Activated CD4-positive, alpha-beta T cell treated with anti-CD3 and anti-CD28 coated beads, Interleukin-2, amount 50 U/mL, for 16 hours (primary cell): ENCODE data around the gene SLC39A6.
"Not testable (repeated sequence)": the region's sequence is repeated elsewhere in the genome, so short reads cannot be mapped to it uniquely, and the experiment has no call there.

Source experiments
- DNase-seq: peaks from one replicate; pipeline ENCODE4 v3.0.0-alpha.2; 2020

Gene SLC39A6

GRCh38 chr18:36129300-36130038, at the start of gene SLC39A6, which contains the start of gene ELP2:
Gene SLC39A6 (minus strand): TSS chr18:36129340. CDS start chr18:36127007, 2,333 bp downstream.
Gene ELP2 (plus strand): TSS chr18:36129899. CDS start chr18:36129934, 35 bp downstream.
- peak; percentile 95 for DNase-seq

- DNase-seq = no peak
Measured at GRCh38 chr18:36177913-36178312, 48.8 kb upstream of the SLC39A6 start.

GRCh38 chr18:36176711-36177110, 47.6 kb upstream of the SLC39A6 start:
- peak; percentile 16 for DNase-seq

GRCh38 chr18:36176177-36176584, 47.0 kb upstream of the SLC39A6 start:
- DNase-seq = peak; percentile 13

GRCh38 chr18:36175481-36175880, 46.3 kb upstream of the SLC39A6 start:
- no peak for DNase-seq

GRCh38 chr18:36169938-36170337, 40.8 kb upstream of the SLC39A6 start:
- DNase-seq = no peak

GRCh38 chr18:36168296-36168695, 39.2 kb upstream of the SLC39A6 start:
- DNase-seq = not testable (repeated sequence)

GRCh38 chr18:36167692-36168218, 38.6 kb upstream of the SLC39A6 start:
- DNase-seq = no peak

GRCh38 chr18:36162981-36163380, 33.8 kb upstream of the SLC39A6 start:
- DNase-seq = no peak

GRCh38 chr18:36160959-36161371, 31.8 kb upstream of the SLC39A6 start:
- peak; percentile 53 for DNase-seq

- no peak for DNase-seq
Measured at GRCh38 chr18:36158266-36158867, 29.2 kb upstream of the SLC39A6 start.

GRCh38 chr18:36157441-36157840, 28.3 kb upstream of the SLC39A6 start:
- DNase-seq = no peak

- DNase-seq = no peak
Measured at GRCh38 chr18:36155851-36156757, 27.0 kb upstream of the SLC39A6 start.

- no peak for DNase-seq
Measured at GRCh38 chr18:36153771-36154170, 24.6 kb upstream of the SLC39A6 start.

GRCh38 chr18:36153203-36153602, 24.1 kb upstream of the SLC39A6 start:
- DNase-seq = no peak

GRCh38 chr18:36152781-36153180, 23.6 kb upstream of the SLC39A6 start:
- DNase-seq = no peak

GRCh38 chr18:36149514-36150289, 20.6 kb upstream of the SLC39A6 start:
- DNase-seq = no peak

GRCh38 chr18:36143391-36143790, 14.3 kb upstream of the SLC39A6 start:
- no peak for DNase-seq

GRCh38 chr18:36142751-36143150, 13.6 kb upstream of the SLC39A6 start:
- no peak for DNase-seq

GRCh38 chr18:36141576-36141975, 12.4 kb upstream of the SLC39A6 start:
- DNase-seq = no peak

- no peak for DNase-seq
Measured at GRCh38 chr18:36139245-36139644, 10.1 kb upstream of the SLC39A6 start.

GRCh38 chr18:36135264-36135663, 6.1 kb upstream of the SLC39A6 start:
- DNase-seq = no peak
